ENCODE measurements around the gene EID2B. TPM values are rescaled to one million over a fixed set of nuclear protein-coding genes. Genes with fewer than 3 reads are reported as not detected.

The EID2B gene
- total RNA-seq, 1 experiment from 2014 or later = 2.3 TPM

DNA sequence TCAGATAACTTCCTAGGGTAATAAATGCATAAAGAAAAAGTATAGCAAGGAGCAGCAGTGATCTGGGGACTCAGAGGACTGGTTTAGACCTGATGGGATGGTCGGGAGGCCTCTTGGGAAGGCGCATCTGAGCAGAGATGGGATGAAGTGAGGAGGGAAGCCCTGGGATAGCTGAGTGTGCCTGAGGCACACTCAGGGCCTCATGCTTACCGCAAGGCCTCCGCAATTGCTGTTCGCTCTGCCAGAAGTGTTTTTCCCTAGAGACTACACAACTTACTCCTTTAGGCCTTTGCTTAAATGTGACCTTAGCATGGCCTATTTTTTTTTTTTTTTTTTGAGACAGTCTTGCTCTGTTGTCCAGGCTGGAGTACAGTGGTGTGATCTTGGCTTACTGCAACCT, 38.0 kb downstream of the EID2B start:
- peaks cover 22% of the 10 kb centered on the region for H3K27me3 ChIP-seq (ENCODE audit: insufficient read depth, low read depth)
- intact Hi-C loops (cut with micrococcal nuclease; ENCODE audit: unreplicated experiment) = no loop called here
- no peak for DNase-seq
- no peak overlapping the region for H3K4me3 ChIP-seq
- no peaks in the 10 kb centered on the region for H4K20me1 ChIP-seq (ENCODE audit: insufficient read depth)
- H3K79me2 ChIP-seq (ENCODE audit: low read depth) = no peaks in the 10 kb centered on the region
- H3K4me2 ChIP-seq = no peak overlapping the region
- H3K36me3 ChIP-seq (ENCODE audit: low read depth) = no peaks in the 10 kb centered on the region
- H3K9me3 ChIP-seq (ENCODE audit: insufficient read depth, low read depth) = no peaks in the 10 kb centered on the region
- no peak overlapping the region for H2AFZ ChIP-seq
- H3F3A ChIP-seq (ENCODE audit: insufficient read depth, low read depth) = peaks cover 16% of the 10 kb centered on the region; the same call in 1 of the 2 replicates
- POLR2A ChIA-PET (ENCODE audit: unreplicated experiment) = interaction anchor here (0.6 kb wide), 1 partner anchor 46 kb away, joined by 3 read pairs; no protein-coding TSS in a partner anchor
- TF ChIP-seq, protein P1, sequence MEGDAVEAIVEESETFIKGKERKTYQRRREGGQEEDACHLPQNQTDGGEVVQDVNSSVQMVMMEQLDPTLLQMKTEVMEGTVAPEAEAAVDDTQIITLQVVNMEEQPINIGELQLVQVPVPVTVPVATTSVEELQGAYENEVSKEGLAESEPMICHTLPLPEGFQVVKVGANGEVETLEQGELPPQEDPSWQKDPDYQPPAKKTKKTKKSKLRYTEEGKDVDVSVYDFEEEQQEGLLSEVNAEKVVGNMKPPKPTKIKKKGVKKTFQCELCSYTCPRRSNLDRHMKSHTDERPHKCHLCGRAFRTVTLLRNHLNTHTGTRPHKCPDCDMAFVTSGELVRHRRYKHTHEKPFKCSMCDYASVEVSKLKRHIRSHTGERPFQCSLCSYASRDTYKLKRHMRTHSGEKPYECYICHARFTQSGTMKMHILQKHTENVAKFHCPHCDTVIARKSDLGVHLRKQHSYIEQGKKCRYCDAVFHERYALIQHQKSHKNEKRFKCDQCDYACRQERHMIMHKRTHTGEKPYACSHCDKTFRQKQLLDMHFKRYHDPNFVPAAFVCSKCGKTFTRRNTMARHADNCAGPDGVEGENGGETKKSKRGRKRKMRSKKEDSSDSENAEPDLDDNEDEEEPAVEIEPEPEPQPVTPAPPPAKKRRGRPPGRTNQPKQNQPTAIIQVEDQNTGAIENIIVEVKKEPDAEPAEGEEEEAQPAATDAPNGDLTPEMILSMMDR (conservative IDR thresholded peaks at IDR 0.05) = no peak
- TF ChIP-seq EZH2 (IDR thresholded peaks at IDR 0.05; ENCODE audit: low read depth) = no peak
- no peaks in the 10 kb centered on the region for H3K9me2 ChIP-seq (ENCODE audit: insufficient read depth)
- CTCF ChIA-PET = interaction anchor here (0.6 kb wide), 1 partner anchor 328 kb away, joined by 4 read pairs; no protein-coding TSS in a partner anchor
- no TSS peak for BruUV-seq (replicated peaks)
- peaks cover 5% of the 10 kb centered on the region; the same call in 1 of the 2 replicates for H3K4me1 ChIP-seq (replicated peaks; ENCODE audit: insufficient read depth)
- H3K27ac ChIP-seq = no peak overlapping the region

DNA sequence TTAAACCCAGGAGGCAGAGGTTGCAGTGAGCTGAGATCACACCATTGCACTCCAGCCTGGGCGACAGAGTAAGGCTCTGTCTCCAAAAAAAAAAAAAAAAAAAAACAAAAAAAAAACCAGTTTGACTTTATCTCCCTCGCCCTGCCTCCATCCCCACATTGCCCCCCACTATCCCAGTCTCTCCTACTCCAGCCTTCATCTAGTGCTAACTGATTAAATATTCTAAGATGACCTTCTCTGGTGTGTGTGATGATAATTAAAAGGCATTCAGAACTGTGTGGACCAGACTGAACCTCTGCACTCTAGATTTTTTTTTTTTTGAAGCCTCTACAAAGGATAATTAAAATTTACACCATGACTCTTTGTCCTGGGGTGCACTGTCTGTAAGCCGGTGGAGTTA, 39.9 kb downstream of the EID2B start:
- H3K4me2 ChIP-seq = no peak overlapping the region; the same call in 1 of the 2 replicates
- H3K9me2 ChIP-seq (ENCODE audit: insufficient read depth) = no peaks in the 10 kb centered on the region
- TF ChIP-seq, protein P1 (conservative IDR thresholded peaks at IDR 0.05) = no peak
- no peak for TF ChIP-seq EZH2 (IDR thresholded peaks at IDR 0.05; ENCODE audit: low read depth)
- no peaks in the 10 kb centered on the region for H3K79me2 ChIP-seq (ENCODE audit: low read depth)
- BruUV-seq (replicated peaks) = no TSS peak
- DNase-seq = no peak
- no peak overlapping the region for H2AFZ ChIP-seq
- peaks cover 9% of the 10 kb centered on the region for H3K27me3 ChIP-seq (ENCODE audit: insufficient read depth, low read depth)
- H3K4me3 ChIP-seq = no peak overlapping the region
- H3K4me1 ChIP-seq (replicated peaks; ENCODE audit: insufficient read depth) = peaks cover 5% of the 10 kb centered on the region; the same call in 1 of the 2 replicates
- H3K36me3 ChIP-seq (ENCODE audit: low read depth) = peaks cover 9% of the 10 kb centered on the region; the same call in 1 of the 2 replicates
- no peak overlapping the region for H3K27ac ChIP-seq
- intact Hi-C loops (cut with micrococcal nuclease; ENCODE audit: unreplicated experiment) = no loop called here
- CTCF ChIA-PET = interaction anchor here (0.6 kb wide), 1 partner anchor 47 kb away, joined by 5 read pairs; no protein-coding TSS in a partner anchor
- peaks cover 16% of the 10 kb centered on the region; the same call in 1 of the 2 replicates for H3F3A ChIP-seq (ENCODE audit: insufficient read depth, low read depth)
- no peaks in the 10 kb centered on the region for H4K20me1 ChIP-seq (ENCODE audit: insufficient read depth)
- POLR2A ChIA-PET (ENCODE audit: unreplicated experiment) = no interaction called here
- H3K9me3 ChIP-seq (ENCODE audit: insufficient read depth, low read depth) = no peaks in the 10 kb centered on the region

DNA sequence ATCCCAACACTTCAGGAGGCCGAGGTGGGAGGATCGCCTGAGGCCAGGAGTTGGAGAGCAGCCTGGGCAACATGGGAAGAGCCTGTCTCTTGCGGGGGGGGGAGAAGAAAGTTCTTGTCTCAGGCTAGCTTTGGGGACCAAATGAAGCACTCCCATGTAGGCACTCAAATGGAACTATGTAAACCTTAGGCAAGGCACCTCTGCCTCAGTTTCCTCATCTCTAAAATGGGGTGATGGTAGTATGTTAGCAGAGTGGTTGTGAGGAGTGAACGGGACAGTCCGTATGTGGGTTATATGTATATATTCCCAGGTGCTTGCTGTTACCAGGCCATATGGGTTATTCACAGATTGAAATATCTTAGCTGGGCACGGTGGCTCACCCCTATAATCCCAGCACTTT, 40.4 kb downstream of the EID2B start:
- no peak for TF ChIP-seq EZH2 (IDR thresholded peaks at IDR 0.05; ENCODE audit: low read depth)
- TF ChIP-seq, protein P1 (conservative IDR thresholded peaks at IDR 0.05) = no peak
- Histone ChIP-seq H3K4me2 (no peak overlapping the region), H2AFZ (no peak overlapping the region), H3K9me2 (ENCODE audit: insufficient read depth) (no peaks in the 10 kb centered on the region), H3K9me3 (ENCODE audit: insufficient read depth, low read depth) (no peaks in the 10 kb centered on the region), H3K36me3 (ENCODE audit: low read depth) (peaks cover 10% of the 10 kb centered on the region; the same call in 1 of the 2 replicates), H3K4me3 (no peak overlapping the region), H3F3A (ENCODE audit: insufficient read depth, low read depth) (peaks cover 13% of the 10 kb centered on the region; the same call in 1 of the 2 replicates), H3K79me2 (ENCODE audit: low read depth) (no peaks in the 10 kb centered on the region), H3K4me1 (replicated peaks; ENCODE audit: insufficient read depth) (peaks cover 5% of the 10 kb centered on the region; the same call in 1 of the 2 replicates), H3K27ac (no peak overlapping the region), H3K27me3 (ENCODE audit: insufficient read depth, low read depth) (peaks cover 3% of the 10 kb centered on the region; the same call in 1 of the 2 replicates), H4K20me1 (ENCODE audit: insufficient read depth) (no peaks in the 10 kb centered on the region)
- ChIA-PET CTCF (no interaction called here), POLR2A (ENCODE audit: unreplicated experiment) (no interaction called here)
- intact Hi-C loops (cut with micrococcal nuclease; ENCODE audit: unreplicated experiment) = no loop called here
- BruUV-seq (replicated peaks) = no TSS peak
- no peak for DNase-seq
